NCI-H510A treated with DMSO at 0.1 percent for 48 hours (cell line): ENCODE results near the gene MAGED4.
"Not testable (repeated sequence)": the region's sequence is repeated elsewhere in the genome, so short reads cannot be mapped to it uniquely, and the experiment has no call there.

ENCODE experiments used
- DNase-seq: peaks from one replicate; lab custom pipeline; 2025; lab: John Stamatoyannopoulos, UW

Gene MAGED4

DNA sequence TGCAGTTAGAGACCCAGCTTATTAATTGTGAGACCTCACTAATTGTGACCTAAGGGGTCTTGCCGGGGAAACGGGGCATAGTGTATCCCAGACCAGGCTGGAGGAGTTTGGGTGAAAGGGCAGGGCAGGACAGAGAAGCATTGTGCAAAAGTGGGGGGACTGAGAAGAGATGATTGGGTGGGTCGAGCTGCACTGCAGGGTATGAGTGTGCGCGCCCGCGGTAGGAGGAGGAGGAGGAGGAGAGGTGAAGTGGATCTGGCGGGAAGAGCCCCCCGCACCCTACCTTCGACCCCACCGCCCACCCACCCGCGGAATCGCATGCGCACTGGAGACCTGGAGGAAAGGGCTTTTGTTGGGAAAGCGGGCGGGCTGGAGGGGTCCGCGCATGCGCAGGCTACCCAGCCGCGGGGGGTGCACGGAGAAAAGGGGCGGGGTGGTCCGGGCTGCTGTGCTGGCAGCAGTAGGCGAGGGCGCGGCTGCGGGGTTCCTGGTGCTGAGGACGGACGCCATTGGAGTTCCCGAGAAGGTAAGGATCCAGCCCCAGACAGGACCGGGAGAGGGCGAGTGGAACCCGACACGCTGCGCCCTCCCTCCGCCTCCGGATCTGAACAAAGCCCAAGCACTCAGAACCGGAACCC is at the start of gene MAGED4:
MAGED4 (plus strand) TSS at position 449 of the 638 bp plus-strand sequence. CDS start 1,035 bp downstream, outside the sequence.
- DNase-seq, result not testable (repeated sequence)

- no peak for DNase-seq
Measured at GRCh38 chrX:52138830-52139544, 45.7 kb upstream of the MAGED4 start.

DNA sequence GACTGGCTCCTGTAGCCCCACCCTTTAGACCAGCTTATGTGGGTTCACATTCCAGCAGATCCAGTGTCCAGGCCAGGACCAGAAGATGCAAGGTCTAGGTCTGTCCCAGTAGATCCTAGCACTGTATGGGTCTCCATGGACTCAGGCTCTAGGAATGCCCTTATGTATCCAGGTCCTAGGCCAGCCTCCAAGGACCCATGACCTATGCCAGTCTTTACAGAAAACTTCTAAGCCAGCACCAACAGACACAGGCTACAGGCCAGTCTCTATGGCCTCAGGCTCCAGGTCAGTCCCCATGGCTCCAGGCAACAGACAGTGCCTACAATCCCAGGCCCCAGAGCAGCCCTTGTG is 45.2 kb upstream of the MAGED4 start:
- no peak for DNase-seq

DNA sequence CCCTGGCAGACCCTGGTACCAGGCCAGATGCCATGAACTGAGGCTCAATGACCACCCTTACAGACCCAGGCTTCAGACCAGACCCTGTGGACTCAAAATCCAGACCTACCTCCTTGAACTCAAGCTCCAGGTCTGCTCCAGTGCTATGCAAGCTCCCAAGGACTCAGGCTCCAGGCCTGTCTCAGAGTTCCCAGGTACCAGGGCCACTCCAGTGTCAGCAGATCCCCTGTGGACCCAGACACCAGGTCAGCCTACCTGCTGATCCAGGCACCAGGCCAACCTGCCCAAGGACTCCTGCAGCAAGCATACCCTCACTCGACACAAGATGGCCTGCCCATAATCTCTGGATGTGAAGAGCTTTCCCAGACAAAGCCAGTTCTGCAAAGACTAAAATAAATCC is 44.7 kb upstream of the MAGED4 start:
- DNase-seq, result no peak

- not testable (repeated sequence) for DNase-seq
Measured at GRCh38 chrX:52150667-52151066, 34.0 kb upstream of the MAGED4 start.

- DNase-seq, result not testable (repeated sequence)
Measured at GRCh38 chrX:52160140-52160539, 24.5 kb upstream of the MAGED4 start.

GRCh38 chrX:52166840-52167239 is 17.8 kb upstream of the MAGED4 start:
- no peak for DNase-seq

- not testable (repeated sequence) for DNase-seq
Measured at GRCh38 chrX:52171055-52171454, 13.6 kb upstream of the MAGED4 start.

DNA sequence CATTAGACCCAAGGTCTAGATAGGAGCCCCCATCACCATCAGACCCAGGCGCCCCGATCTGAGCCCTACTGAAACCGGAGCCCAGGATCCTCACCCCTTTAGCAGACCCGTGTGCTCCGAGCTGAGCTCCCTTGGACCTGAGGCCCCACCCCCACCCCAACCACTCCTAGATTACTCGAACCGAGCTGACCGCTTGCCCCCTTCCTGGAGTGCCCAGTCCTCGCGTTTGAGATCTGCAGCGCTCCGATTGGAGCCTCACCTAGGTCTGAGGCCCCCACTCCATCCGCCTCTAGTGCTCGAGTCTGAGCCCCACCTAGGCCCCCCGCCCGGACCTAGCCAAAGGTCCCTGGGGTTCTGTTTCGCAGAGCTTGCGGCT is 378 bp downstream of the MAGED4 start:
- not testable (repeated sequence) for DNase-seq

- DNase-seq, result not testable (repeated sequence)
Measured at GRCh38 chrX:52211405-52211804, 26.7 kb downstream of the MAGED4 start.

DNA sequence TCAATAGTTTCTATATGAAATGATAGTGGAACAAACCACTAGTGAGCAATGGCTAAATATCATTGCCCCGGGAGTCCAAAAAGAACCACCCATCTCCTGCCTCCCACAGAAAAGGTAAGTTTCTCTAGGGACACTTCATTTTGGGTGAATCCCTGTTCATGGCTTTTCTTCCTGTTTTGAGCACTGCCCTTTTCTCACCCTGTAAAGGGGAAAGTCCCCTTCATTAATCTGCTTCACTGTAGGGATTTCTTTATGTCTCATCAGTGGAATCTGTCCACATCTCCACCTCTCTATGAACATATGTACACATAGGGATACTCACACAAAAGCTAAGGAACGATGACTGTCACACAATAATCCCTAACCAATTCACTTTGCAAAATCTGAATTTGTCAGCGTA is 28.6 kb downstream of the MAGED4 start:
- no peak for DNase-seq

DNA sequence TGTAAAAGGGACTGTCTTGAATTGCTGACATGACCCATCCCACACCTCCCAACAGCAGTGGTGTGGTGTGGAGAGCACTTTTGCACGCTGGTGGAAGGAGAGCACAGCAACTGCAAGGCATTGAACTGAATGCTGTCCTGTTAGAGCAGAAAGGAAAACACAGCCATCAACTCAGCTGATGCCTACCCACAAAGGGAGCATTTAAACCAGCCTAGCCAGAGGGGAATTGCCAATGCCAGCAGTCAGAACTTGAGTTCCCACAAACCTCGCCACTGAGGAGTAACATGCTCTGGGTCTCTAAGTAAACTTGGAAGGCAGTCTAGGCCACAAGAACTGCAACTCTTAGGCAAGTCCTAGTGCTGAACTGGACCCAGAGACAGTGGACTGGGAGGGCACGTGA is 31.9 kb downstream of the MAGED4 start:
- DNase-seq, result no peak

GRCh38 chrX:52217494-52218160 is 32.9 kb downstream of the MAGED4 start:
- no peak for DNase-seq

- no peak for DNase-seq
Measured at GRCh38 chrX:52220936-52221335, 36.2 kb downstream of the MAGED4 start.
